NCI-H524 treated with DMSO at 0.1 percent for 48 hours (cell line): Measurements from ENCODE around the gene EPHA2.
"Not testable (repeated sequence)": the region's sequence is repeated elsewhere in the genome, so short reads cannot be mapped to it uniquely, and the experiment has no call there.

Experiments used
- DNase-seq: peaks from one replicate; lab custom pipeline; 2025; lab: John Stamatoyannopoulos, UW

Gene EPHA2

DNA sequence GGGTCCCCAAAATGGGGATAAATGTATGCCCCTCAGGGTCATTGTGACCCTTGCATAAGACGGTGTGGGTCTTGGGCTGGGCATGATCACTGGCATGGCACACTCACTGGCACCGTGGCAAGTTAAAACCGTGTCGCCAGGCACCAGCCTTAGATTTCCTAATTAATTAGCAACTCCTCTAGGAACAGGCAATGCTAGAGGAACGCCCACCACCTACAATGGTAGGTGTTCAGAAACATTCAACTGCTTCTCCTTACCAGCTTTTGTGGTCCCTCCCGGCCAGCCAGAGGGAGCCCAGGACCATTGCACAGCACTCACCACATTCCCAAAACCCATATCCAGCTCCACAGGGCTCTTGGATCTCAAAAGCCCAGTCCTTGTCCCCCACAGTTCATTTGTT is 36.4 kb downstream of the EPHA2 start:
- no peak for DNase-seq

DNA sequence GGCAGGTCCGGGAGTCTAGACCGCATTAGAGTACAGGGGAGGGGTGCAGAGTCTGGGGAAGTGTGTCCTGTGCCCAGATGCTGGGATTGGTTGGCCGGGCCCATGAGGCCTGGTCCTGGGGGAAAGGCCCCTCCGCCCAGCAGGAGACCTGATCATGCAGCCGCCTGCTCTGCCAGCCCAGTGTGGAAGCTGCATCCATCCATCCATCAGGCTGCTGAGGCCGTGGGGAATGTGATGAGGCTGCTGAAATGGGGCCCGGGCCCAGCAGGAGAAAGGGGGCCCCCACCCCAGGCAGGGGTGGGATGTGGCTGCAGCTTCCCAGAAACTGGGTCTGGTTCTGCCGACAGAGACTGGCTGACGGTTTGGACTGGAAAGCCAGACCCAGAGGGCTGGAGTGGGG is 37.2 kb downstream of the EPHA2 start:
- no peak for DNase-seq

DNA sequence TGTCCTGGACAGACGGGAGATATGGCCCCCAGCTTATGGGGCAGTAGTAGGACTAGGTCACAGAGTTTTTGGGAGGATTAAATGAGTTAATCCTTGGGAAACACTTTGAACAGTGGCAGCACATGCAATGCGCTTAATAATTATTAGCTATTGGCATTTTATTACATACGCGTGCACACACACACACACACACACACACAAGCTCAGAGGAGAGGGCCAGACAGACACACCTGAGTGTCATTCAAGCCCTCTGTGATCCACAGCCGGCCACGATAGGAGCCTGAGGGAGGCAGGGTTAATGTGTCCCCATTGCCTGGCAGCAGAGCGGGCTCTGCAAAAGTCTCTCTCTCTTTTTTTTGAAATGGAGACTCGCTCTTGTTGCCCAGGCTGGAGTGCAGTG is 37.9 kb downstream of the EPHA2 start:
- DNase-seq: no peak

DNA sequence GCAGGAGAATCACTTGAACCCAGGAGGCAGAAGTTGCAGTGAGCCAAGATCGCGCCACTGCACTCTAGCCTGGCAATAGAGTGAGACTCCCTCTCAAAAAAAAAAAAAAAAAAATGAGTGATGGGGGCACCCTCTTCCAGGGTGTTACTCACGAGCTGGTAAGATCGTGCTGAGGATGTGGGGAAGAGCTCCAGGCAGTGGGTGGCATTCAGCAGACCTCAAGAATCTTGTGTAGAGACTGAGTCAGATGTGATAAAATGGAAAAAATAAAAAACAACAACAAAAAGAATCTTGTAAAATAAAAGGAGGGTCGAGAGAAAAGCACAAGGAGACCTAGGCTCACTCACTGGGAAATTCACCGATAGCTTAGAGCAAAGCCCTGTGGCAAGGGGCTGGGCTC is 38.5 kb downstream of the EPHA2 start:
- no peak for DNase-seq

DNA sequence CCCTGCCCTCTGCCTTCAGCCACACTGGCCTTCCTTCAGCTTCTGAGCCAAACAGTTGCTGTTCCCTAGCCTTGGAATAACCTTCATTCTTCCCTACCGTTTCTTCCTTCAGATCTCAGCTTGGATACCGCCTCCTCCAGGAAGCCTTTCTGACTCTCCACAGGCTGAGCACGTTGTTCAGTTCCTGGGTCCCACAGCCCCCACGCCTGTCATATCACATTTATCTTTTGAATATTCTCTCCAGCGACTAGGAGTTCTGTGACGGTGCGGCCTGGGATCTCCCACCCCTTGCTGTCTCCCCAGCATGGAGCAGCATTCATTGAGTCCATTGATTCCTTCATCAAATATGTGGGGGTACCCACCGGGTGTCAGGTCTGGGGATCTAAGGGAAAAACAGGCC is 39.2 kb downstream of the EPHA2 start:
- DNase-seq: no peak

DNA sequence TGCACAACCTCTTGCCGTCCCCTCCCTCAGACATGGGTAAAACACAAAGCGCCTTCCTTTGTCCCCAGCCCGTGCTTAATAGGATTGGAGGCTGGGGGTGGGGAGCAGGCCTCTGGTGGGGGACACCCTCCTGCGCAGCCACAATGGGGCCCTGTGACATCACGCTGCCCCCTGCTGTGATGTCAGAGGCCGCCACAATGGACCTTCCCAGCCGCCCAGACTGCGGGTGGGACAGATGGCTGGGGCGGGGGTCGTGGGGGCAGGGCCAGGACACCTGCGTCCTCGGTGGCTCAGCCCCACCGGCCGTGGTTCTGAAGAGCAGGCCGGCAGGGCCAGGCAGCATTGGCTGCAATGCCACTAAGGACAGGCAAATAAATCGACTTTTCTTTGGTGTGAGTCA is 39.9 kb downstream of the EPHA2 start:
- DNase-seq: no peak

DNA sequence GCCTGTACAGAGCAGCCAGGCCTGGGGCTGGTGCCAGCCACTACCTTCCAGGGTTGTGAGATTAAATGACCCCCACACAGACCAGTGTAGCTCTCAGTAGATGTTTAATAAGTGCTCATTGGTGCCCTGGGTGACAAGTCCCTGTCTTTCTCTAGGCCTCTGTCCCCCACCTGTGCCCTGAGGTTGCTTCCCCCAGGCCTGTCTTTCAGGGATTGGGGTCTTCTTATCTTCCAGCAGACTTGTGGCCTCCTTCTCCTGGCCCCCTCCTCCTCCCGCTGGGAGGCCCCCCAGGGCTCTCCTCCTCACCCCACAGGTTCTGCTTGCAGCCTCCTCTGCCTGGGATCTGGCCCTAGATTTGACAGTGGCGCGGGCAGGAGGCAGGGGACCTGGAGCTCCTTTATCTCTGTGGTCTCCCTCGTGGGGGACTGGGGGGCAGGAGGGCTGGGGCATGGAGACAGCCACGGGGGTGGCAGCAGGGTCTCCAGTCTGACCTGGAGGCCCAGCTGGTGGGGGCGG is 40.3 kb downstream of the EPHA2 start:
- no peak for DNase-seq

DNA sequence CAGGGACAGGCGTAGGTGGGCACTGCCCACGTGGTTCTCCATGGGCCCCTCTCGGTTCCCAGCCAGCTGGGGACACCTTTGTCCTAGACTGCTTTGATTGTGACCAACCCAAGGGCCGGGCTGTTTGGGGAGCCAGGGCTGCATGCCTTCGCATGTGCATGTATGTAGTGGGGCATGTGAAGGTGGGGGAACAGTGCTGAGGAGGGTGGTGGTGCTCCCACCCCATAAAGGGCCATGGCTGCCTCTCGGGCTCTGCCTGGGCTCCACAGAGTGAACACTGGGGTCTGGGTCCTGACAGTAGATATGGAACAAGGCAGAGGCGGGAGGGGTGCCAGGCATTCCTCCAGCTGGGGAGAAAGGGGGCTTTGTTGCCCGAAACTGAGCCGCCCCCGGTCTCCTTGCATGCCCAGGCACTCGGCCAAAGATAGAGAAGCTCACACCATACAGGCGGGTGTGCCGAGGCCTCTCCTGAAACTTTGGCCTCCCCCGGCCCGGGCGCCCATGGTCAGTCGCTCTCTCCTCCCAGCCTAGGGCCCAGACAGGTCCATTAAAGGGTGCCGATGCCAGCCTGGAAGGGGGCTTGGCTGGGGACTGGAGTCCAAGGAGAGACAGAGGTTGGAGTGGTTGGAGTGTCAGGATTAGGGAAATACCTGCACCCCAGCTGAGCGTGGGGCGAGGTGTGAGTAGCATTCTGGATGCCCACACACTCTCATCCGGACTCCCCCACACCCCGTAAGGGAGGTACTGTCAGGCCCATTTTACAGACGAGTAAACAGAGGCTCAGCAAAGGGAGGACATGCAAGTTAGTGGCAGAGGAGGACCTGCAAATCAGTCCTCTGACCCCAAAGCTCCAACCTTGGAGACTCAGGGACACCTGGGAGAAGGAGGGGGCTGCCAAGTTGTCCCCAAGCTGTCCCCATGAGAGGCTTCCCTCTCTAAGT is 41.1 kb downstream of the EPHA2 start:
- DNase-seq: no peak

DNA sequence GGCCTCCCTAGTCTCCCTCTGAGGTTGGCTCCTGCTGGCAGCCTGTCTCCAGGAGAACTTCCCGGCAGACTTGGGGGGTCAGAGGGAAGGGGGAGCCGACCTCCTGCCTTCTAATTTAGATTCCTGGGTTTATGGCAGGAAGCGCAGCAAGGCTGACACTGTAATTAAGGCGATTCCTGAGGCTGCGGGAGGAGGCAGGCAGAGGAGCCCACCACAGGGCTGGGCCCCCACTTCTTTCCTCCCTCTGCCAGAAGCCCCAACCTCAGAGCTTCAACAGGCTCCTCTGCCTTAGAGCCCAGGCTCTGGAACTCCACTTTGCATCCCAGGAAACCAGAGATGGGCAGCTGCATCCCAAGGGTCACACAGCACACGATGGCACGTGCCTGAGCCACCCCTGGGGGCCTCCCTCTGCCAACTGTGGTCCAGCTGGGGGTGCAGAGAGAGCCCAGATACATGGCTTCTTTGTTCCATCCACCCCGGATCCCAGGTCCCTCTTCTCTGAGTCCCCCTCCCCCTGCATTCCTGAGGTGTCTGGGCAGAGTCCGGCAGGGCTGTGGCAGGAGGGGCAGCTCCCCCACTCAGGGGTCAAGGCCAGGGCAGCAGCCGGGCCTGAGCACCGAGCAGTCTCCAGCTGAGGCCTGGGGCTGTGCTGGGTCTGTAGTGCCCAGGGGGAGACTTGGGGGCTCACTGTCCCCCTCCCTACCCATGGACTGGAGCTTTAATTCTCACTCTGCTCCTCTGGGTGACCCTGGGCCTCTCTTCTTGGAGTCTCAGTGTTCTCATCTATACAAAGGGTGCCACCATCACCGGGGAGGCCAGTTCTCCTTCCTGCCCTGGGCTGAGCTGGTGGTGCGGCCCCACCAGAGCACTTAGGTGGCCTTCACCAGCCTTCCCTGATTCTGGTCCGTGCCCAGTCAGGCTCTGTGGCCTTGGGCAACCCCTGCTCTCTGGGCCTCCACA is 43.0 kb downstream of the EPHA2 start:
- DNase-seq: no peak

DNA sequence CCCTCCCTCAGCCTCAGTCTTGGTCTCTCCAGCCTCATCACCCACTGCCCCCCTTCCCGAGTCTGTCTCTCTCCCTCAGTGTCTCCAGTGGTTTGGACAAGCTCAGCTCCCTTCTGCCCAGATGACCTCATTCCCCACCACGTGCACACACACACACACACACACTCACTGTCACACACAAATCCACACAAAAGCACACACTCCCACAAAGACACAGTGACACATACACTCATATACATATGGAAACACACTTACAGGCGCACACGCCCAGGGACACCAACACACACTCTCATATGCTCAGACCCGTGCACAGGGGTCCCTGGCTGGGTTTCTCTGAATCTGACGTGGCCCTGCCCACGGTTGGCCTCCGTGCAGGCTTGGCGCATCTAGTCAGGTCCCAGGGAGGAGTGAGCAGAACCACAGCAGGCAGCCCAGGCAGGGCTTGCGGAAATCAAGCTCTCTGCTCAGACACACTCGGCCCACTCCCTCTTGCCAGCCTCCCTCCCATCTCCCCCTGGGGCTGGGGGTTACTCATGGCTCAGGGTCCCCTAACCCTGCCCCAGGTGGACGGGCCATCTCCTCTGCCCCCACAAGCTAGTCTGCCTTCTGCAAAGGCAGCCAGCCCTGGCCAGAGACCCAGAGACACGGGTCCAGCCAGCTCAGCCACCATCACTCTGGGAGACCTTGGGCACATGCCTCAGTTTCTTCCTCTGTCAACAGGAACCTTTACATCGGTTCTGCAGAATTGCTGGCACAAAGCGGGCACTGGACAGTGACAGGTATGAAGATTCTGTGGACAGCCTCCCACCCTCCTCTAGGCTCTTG is 43.9 kb downstream of the EPHA2 start:
- no peak for DNase-seq

DNA sequence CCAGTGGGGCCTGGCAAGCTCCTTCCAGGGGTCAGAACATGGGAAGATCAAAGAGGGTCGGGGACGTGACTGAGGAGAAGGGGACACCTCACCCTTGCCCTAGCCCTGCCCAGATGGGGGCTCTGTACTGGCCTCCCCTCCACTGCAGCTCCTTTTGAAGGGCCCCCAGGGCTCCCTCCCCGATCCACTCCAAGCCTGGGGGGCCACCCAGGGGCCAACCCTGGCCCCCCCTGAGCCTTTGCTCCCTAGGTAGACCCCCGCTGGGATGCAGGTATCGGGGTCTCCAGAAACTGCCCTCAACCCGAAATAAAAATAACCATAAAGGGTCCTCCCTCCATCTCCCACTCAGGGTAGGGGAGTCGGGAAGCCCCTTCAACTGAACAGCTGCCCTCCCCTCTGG is 45.0 kb downstream of the EPHA2 start:
- DNase-seq: no peak

DNA sequence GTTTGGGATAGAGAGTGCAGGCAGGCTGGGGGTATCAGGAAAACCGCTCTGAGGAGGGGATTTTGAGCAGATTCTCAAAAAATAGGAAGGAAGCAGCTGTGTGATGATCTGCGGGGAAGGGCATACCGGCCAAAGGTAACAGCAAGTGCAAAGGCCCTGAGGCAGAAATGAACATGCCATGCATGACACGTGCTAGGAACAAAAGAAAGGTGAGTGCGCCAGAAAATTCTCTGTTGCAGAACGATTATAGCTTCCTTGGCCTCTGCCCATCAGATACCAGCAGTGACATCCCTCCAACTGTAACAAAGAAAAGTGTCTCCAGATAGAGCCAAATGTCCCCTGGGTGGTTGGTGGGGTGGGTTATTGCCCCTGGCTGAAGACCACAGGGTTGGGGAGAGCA is 45.4 kb downstream of the EPHA2 start:
- DNase-seq: no peak

DNA sequence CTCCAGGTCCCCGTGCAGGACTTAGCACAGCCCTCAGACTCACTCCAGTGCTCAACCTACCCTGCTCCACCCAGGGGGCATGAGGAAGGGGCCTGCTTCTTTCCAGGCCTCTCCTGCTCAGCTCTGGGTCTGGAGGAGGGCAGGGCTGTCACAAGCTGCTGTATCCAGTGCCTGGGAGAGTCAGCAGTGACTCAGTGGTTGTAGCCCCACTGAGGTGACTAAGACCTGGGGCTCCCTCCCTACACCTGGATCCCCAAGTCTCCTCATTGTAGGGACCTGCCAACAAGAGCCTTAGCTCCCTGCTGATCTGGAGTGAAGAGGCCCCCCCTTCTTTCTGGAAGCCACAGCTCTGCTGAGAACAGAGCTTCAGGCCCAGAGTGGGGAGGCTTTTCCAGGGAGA is 46.3 kb downstream of the EPHA2 start:
- no peak for DNase-seq

DNA sequence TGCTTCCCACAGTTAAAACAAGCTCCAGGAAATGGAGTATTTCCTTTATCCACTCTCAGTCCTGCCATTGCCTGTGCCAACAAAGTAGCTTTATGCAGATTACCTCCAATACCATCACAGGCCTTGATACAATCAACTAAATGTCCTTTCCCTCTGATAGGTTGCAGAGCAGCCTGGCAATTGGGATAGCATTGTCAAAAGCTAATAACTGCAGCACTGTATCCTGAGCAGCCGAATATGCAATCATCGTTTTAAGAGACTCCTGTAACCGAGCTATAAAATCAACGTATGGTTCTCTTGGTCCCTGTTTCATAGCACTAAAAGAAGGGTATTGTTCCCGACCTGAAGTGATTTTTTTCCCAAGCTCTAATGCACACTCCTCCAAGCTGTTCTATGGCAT is 48.8 kb downstream of the EPHA2 start:
- not testable (repeated sequence) for DNase-seq

DNA sequence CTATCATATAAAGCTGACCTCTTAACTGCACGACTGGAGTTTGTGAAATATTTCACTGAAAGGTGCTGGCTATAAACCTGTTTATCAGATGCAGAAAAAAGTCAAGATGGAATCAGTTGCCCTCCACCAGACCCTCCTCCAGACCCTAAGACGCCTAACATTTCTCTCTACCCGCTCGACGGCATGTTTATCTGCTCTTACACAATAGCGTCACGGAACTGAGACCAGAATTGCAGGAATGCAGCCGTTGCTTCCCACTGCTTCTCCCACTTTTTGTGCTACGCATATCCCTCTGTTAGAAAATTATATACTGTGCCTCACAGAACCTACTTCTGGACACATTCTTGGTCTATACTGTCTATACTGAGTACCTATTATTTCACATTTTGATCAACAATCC is 54.2 kb downstream of the EPHA2 start:
- DNase-seq: no peak

DNA sequence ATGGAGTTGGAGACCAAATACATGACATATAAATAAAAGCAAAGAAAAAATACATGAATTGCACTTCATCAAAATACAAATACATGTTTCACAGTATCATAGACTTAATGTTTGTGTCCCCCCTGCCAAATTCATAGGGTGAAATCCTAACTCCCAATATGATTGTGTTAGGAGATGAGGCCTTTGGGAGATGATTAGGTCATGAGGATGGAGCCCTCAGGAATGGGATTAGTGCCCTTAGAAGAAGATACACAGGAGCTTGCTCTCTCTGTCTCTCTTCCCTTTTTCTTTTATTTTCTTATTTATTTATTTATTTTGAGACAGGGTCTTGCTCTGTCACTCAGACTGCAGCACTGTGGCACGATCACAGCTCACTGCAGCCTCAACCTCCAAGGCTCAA is 56.5 kb downstream of the EPHA2 start:
- no peak for DNase-seq

DNA sequence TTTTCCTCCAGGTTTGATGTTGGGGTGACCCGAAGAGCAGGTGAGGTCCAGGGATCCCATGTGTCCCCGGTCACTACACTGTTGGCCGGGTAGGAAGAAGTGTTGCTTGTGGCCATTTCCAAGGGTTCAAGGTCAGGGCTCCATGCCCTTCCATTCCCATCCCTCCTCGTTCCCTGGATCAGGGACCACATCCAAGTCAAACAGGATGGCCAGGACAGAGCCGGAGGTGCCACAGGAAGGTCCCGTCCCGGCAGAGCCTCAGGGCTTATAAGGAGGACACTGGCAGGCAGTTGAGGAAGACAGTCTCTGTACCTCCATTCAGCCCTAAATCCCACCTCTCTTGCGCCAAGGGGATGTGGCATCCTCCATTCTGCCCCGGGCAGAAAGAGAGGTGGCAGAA is 60.4 kb downstream of the EPHA2 start:
- DNase-seq: no peak

DNA sequence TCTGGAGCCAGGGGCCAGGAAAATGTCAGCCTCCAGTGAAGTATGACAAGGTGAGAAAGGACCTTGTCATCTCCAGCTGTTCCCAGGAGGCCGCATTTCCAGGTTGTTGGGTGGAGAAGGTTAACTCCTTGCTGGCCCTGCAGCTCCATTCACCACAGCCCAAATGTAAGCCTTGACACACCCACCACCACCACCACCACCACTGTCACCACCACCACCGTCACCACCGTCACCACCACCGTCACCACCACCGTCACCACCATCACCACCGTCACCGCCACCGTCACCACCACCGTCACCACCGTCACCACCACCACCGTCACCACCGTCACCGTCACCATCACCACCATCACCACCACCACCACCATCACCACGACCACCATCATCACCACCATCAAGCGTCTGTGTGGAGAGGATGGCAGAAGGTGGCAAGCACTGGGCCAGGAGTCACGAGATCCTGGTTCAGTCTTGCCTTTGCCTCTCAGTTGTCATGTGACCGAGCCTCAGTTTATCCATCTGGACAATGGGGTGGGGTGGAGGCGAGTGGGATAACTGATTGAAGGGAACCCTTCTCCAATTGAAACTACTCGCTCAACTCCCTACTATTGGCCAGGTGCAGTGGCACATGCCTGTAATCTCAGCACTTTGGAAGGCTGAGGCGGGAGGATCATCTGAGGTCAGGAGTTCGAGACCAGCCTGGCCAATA is 61.3 kb downstream of the EPHA2 start:
- DNase-seq: no peak

DNA sequence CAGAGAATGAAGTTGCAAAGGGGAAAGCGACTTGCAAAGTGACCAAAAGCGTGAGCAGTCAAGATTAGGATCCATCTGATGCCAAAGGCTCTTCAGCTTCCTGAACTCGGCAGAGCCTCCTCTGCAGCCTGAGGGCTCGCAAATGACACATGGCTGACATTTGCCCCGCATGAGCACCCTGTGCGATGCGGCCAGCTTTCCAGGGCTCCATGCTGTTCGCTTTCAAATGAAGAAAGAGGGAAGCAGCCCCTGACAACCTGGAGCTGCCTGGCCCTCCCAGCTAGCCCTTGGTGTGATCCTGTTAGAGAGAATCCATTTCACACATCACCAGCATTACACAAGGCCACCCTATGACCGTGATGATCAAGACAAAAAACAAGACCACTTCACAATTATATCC is 62.3 kb downstream of the EPHA2 start:
- DNase-seq: no peak

DNA sequence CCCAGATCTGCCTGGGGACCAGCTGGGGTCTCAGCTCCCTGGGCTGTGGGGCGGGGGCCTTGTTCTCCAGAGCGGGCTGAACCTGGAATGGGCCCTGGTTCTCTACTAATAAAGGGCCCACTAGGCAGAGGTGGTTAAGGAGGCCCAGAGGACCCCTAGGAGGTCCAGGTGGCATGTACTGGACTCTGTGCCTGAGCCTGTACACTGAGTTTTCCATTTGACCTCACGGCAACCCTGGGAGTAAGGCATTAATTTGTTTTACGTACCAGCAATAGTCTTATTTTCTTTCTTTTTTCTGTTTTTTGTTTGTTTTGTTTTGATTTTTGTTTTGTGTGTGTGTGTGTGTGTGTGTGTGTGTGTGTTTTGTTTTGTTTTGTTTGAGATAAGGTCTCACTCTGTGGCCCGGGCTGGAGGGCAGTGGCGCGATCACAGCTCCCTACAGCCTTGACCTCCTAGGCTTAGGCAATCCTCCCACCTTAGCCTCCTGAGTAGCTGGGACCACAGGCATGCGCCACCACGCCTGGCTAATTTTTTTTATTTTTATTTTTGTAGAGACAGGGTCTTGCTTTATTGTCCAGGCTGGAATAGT is 62.9 kb downstream of the EPHA2 start:
- no peak for DNase-seq
